HG03108 (cell line): ENCODE results near the gene GABRR1.

Experiments used
- ATAC-seq: cut with Tn5 transposase; IDR thresholded peaks from one replicate; pipeline ENCODE4 v1.9.1; 2021; ENCODE audit warnings: moderate library complexity; ENCODE audit not compliant: unreplicated experiment

GABRR1 gene

GRCh38 chr6:89216411-89216810, 747 bp downstream of the GABRR1 start:
- ATAC-seq, result no peak

- no peak for ATAC-seq
Measured at GRCh38 chr6:89215391-89215790, 1.8 kb downstream of the GABRR1 start.

GRCh38 chr6:89214197-89214596, 3.0 kb downstream of the GABRR1 start:
- ATAC-seq, result no peak

- ATAC-seq, result no peak
Measured at GRCh38 chr6:89212472-89212871, 4.7 kb downstream of the GABRR1 start.

GRCh38 chr6:89209457-89209856, 7.7 kb downstream of the GABRR1 start:
- no peak for ATAC-seq

- ATAC-seq, result no peak
Measured at GRCh38 chr6:89208551-89208950, 8.6 kb downstream of the GABRR1 start.

GRCh38 chr6:89205819-89206218, 11.3 kb downstream of the GABRR1 start:
- ATAC-seq, result no peak

- ATAC-seq, result no peak
Measured at GRCh38 chr6:89204096-89204495, 13.1 kb downstream of the GABRR1 start.

- no peak for ATAC-seq
Measured at GRCh38 chr6:89200706-89201215, 16.4 kb downstream of the GABRR1 start.

GRCh38 chr6:89199579-89199978, 17.6 kb downstream of the GABRR1 start:
- ATAC-seq, result no peak

- no peak for ATAC-seq
Measured at GRCh38 chr6:89198235-89198634, 18.9 kb downstream of the GABRR1 start.

GRCh38 chr6:89197141-89197540, 20.0 kb downstream of the GABRR1 start:
- no peak for ATAC-seq

GRCh38 chr6:89194559-89194958, 22.6 kb downstream of the GABRR1 start:
- no peak for ATAC-seq

- no peak for ATAC-seq
Measured at GRCh38 chr6:89190741-89191140, 26.4 kb downstream of the GABRR1 start.

- ATAC-seq, result no peak
Measured at GRCh38 chr6:89187504-89187903, 29.7 kb downstream of the GABRR1 start.

GRCh38 chr6:89186762-89187161, 30.4 kb downstream of the GABRR1 start:
- ATAC-seq, result no peak

GRCh38 chr6:89184344-89184743, 32.8 kb downstream of the GABRR1 start:
- no peak for ATAC-seq

- no peak for ATAC-seq
Measured at GRCh38 chr6:89183294-89183693, 33.9 kb downstream of the GABRR1 start.

GRCh38 chr6:89180971-89181370, 36.2 kb downstream of the GABRR1 start:
- ATAC-seq, result no peak

- no peak for ATAC-seq
Measured at GRCh38 chr6:89180112-89180511, 37.0 kb downstream of the GABRR1 start.

GRCh38 chr6:89173634-89174033, 43.5 kb downstream of the GABRR1 start:
- no peak for ATAC-seq

GRCh38 chr6:89172131-89172530, 45.0 kb downstream of the GABRR1 start:
- ATAC-seq, result no peak

- no peak for ATAC-seq
Measured at GRCh38 chr6:89162047-89162371, 55.1 kb downstream of the GABRR1 start.
